HG03460 (cell line): ENCODE data around the gene DNAJC7.

Source experiments
- ATAC-seq: cut with Tn5 transposase; IDR thresholded peaks from one replicate; pipeline ENCODE4 v1.9.1; 2021; ENCODE audit not compliant: unreplicated experiment

DNAJC7 gene

DNA sequence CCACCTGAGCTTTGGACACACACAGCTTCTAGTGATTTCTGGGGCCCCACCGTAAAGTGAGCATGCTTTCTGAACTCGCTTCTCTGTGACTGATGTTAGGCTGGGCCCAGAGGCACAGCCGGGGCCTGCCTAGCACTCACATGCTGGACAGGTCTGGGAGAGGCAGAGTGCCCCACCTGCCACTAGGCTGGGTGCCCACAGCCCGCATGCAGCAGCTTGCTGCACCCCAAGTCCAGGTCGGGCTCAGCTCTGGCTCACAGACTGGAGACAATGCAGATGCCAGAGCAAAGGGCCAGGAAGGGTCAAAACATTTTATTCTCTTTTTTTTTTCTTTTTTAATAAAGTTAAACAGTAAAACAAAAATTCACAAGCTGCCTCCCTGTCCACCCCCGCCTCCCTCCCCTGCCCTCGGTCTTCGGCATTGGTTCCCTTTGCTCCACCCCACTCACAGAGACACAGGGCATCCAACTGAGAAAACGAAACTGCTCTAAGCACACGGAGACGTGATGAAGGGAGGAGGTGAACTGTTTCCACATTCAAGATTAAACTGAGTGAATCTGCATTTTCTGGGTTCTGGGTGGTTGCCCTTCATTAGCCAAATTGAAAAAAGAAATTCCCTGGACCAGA is 41.0 kb downstream of the DNAJC7 start:
- no peak for ATAC-seq

DNA sequence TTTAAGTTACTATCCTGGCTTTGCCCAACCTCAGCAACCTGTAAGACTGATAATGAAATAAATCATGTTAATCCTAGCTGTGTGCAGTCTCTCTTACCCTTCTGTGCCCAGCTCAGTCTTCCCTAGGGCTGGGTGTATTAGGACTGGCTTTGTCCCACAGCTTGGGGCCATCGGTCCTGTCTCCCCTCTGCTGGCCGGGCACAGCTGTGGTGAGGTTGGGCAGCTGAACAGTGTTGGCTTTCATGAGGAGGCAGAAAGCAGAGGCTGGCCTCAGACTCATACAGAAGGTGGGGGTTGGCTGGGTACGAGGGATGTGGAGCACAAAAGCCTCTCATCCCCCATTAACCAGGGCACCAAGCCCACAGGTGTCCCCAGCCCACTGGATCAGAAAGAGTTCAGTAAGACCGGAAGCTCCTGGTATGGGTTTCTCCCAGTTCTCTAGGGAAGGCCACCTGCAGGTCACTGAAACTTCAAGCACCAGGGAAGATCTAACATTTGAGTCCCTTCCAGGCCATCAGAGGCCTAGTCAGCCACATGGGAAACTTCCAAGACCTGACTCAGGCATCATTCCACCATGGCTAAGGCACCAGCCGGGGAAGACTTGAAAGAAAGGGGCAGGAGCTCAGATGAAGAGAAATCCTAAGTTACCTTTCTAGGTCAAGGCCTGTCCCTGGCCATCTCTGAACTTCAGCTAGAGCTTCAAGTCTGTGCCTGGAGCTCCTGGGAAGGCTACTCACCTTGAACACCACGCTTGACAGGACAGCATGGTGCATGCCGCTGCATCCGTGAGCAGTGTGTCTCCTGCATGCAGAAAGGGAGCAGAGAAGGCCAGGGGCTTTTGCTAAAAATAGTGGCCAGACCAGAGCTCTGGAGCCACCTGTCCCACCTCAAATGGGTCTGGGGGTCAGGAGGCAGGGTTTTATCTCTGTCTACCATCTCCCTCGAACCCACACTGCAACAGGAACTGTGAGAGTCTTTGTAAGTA is 41.8 kb downstream of the DNAJC7 start:
- ATAC-seq = no peak

GRCh38 chr17:41974658-41975057 is 42.6 kb downstream of the DNAJC7 start:
- no peak for ATAC-seq

GRCh38 chr17:41974031-41974430 is 43.2 kb downstream of the DNAJC7 start:
- no peak for ATAC-seq

GRCh38 chr17:41973408-41973811 is 43.8 kb downstream of the DNAJC7 start:
- ATAC-seq = no peak

DNA sequence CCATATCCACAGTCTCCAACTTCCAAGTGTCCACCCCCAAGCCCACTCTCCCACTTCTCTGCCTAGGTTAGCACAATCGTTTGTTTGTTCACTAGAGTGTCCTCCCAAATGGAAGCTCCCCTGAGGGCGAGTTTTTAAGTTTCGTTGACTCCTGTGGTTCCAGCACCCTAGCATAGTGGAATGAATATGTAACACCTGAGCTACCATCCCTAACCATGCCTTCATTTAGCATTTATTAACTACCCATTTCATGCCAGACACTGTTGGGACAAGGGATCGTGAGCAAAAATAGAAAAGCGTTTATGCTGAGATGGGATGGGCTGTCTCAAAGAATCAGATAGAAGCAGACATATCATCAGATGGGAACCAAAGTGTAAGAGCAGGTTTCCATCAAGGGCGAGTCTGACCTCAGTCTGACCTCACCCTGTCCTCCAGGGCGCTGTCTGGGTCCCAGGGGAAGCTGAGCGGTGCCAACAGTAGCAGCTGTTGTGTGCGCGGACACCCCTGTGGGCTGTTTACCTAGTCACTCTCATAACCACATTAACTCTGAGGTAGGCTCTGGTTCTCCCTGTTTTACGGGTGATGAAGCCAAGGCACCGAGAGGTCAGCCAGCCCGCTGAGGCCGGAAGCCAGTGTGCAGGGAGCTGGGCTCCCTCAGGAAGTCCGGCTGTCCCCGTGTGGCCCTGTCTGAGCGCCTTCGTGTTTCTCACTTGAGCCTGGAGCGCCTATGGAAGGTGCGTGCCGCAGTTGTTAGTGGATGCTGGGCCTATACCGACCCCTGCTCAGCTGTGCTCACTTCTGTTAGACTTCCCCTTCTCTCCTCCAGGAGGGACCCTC is 44.5 kb downstream of the DNAJC7 start:
- no peak for ATAC-seq

- ATAC-seq = no peak
Observed at GRCh38 chr17:41971721-41972523, 45.3 kb downstream of the DNAJC7 start.

GRCh38 chr17:41970901-41971331 is 46.3 kb downstream of the DNAJC7 start:
- no peak for ATAC-seq

GRCh38 chr17:41968676-41969075 is 48.6 kb downstream of the DNAJC7 start:
- ATAC-seq = no peak

GRCh38 chr17:41967921-41968578 is 49.2 kb downstream of the DNAJC7 start:
- no peak for ATAC-seq

GRCh38 chr17:41967141-41967920 is 49.9 kb downstream of the DNAJC7 start:
- peak; percentile 16 for ATAC-seq

GRCh38 chr17:41966463-41967140 is 50.6 kb downstream of the DNAJC7 start, which contains the start of gene CNP:
Gene CNP (plus strand): TSS chr17:41966795. CDS start chr17:41966885, 90 bp downstream.
- peak; percentile 58 for ATAC-seq

DNA sequence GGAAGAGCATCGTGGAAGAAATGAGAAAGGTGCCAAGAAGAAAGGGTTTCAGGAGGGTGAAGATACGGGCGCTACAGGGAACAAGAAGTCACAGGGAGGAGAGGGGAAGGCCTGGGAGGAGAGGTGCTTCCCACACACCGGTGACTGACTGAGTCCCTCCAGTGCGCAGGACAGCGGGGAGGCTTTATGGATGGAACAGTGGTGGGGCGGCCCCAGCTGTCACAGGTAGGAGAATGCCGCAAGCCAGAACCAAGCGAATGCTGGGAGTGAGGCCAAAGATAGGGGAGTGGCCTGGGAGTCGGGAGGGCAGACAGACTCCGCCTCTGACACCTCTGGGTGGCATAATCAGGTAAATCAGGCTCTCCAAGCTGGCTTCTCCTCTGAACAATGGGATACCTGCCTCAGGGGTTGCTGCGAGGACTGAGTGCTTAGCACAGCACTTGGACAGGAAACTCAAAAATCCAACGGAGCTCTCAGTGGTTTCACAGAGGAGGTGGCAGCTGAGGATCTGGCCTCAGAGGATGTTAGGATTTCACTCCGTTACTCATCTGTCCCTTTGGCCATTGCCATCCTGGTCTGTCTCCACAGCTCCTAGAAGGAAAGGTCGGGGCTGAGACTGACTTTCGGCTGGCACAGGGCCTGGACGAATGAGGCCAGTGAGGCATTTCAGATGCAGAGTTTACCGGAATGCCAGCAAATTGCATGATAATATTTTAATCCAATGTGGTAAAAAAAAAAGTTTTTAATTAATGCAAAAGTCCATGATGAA is 51.4 kb downstream of the DNAJC7 start:
- peak; percentile 42 for ATAC-seq

- no peak for ATAC-seq
Observed at GRCh38 chr17:41962768-41963434, 54.3 kb downstream of the DNAJC7 start.

- ATAC-seq = no peak
Observed at GRCh38 chr17:41962111-41962510, 55.1 kb downstream of the DNAJC7 start.

DNA sequence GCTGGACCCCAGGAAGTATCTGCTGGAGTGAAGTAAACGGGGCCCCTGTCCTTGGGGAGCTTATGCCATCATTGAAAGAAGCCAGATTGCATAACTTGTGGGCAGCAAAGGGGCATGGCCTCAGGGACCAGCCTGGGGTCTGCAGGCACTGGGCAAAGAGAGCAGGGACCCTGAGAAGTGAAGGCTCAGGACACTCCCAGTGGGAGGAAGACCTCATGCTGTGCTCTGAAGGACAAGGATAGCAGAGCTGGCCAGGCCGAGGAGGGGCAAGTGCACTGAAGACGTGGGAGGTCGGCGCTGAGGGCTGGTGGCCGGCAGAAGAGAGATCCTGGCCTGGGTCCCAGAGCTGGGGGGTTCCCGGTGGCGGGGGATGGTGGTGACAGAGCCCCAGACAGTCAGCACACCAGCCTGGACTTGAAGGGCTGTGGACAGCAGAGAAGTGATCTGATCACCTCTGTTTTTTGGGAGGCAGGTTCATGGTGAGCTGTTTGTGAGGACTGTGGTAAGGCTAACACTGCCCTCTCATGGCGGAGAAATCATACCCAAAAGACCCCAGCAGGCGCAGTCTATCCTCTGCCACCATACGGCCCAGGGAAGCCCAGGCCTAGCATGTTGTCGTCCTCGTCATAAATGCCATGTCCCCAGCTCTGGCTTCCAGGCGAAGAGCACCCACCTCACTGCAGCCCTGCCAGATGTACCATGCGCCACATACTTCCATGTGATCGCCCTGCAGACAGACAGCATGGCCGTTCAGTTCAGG is 57.7 kb downstream of the DNAJC7 start:
- ATAC-seq = no peak

DNA sequence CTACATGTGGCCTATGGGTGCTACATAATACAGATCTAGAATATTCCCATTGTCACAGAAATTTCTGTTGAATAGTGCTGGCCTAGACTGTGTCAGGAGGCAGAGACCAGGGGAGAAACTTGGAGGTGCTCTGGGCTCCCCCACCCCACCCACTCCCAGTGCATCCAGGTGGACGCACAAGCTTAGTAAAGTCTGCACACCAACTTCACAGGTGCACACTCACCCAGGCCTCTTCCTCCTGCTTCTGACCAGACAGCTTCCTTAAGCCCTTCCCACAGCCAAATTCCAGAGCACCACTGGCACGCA is 58.3 kb downstream of the DNAJC7 start:
- no peak for ATAC-seq
